Adrenal gland (tissue), 5 donors: ENCODE results near the gene CCDC30.

Source experiments
- CTCF ChIP-seq, 6 experiments: fragments of 450-650 bp in 4 of 6; fragments of 200-600 bp in 2 of 6; sonication (generic) in 1 of 6; IDR thresholded peaks; 1 replicate in 5 of 6; 2 replicates in 1 of 6; pipeline versions ENCODE4 v1.5.1 to v1.8.0; 2016 to 2021; ENCODE audit warnings: antibody characterized with exemption in 6 of 6, mild to moderate bottlenecking in 2 of 6, moderate library complexity in 1 of 6
- POLR2A ChIP-seq, 2 donors: fragments of 450-650 bp; IDR thresholded peaks; one replicate each; pipeline ENCODE4 v1.6.1; 2017; ENCODE audit warnings: antibody characterized with exemption in 2 of 2, mild to moderate bottlenecking in 2 of 2, moderate library complexity in 1 of 2
- donor health status: DM: no; HTN: no; CAD: no.

GRCh38 chr1:42429603-42430002 lies 33.5 kb upstream of the CCDC30 start:
- TF ChIP-seq CTCF (IDR thresholded peaks at IDR 0.05), result no peak
- TF ChIP-seq POLR2A (IDR thresholded peaks at IDR 0.05), result no peak
